Omental fat pad (tissue), 4 donors: ENCODE results near the gene MX2. TPM values are rescaled to one million over a fixed set of nuclear protein-coding genes. Genes with fewer than 3 reads are reported as not detected.

Experiments
- ATAC-seq: fragments of 150-250 bp; one replicate; pipeline ENCODE4 v1.9.1; 2016; ENCODE audit warnings: mild to moderate bottlenecking, moderate library complexity; ENCODE audit not compliant: low FRiP score
- DNase-seq: peaks from one replicate; pipeline ENCODE4 v3.0.0-alpha.2; 2019; ENCODE audit warnings: low spot score
- CTCF ChIP-seq, 3 donors: fragments of 450-650 bp; IDR thresholded peaks; one replicate each; pipeline ENCODE4 v1.5.1; 2016 to 2017; ENCODE audit warnings: antibody characterized with exemption in 3 of 3, mild to moderate bottlenecking in 3 of 3, moderate library complexity in 2 of 3
- total RNA-seq, 4 donors: library from RNA; depleted of rRNA; stranded (reverse); fragments of >200 nt; gene quantifications; one replicate each; pipeline ENCODE4 v1.1.0, GENCODE V29; 2016

MX2 gene
- total RNA-seq, 4 donors from 2014 or later = 11.9 to 39.6 (median 28.7) TPM

GRCh38 chr21:41431788-41432548, 70.1 kb downstream of the MX2 start:
- ATAC-seq = no peak
- TF ChIP-seq CTCF (IDR thresholded peaks at IDR 0.05) = no peak

GRCh38 chr21:41432562-41433460, 71.0 kb downstream of the MX2 start:
- no peak for TF ChIP-seq CTCF (IDR thresholded peaks at IDR 0.05)
- no peak for DNase-seq
- ATAC-seq = no peak

More at GRCh38 chr21:41431788-41432548, 70.1 kb downstream of the MX2 start:
- DNase-seq = no peak

GRCh38 chr21:41433566-41433965, 71.7 kb downstream of the MX2 start:
- no peak for DNase-seq
- no peak for ATAC-seq
- no peak for TF ChIP-seq CTCF (IDR thresholded peaks at IDR 0.05)

- ATAC-seq (no peak), DNase-seq (no peak)
- TF ChIP-seq CTCF (IDR thresholded peaks at IDR 0.05) = no peak
Observed at GRCh38 chr21:41435706-41436105, 73.9 kb downstream of the MX2 start.

- ATAC-seq = no peak
- no peak for TF ChIP-seq CTCF (IDR thresholded peaks at IDR 0.05)
- no peak for DNase-seq
Observed at GRCh38 chr21:41437729-41438128, 75.9 kb downstream of the MX2 start.

GRCh38 chr21:41438425-41439113, 76.7 kb downstream of the MX2 start:
- TF ChIP-seq CTCF (IDR thresholded peaks at IDR 0.05) = no peak
- ATAC-seq = peak; percentile 64
- no peak for DNase-seq
